Colon (tissue), 2 donors: ENCODE measurements around the gene MAN1C1.

Experiments
- FAIRE-seq: peaks from 2 replicates; lab custom pipeline; 2012; peaks lifted over from hg19 to GRCh38; lab: Jason Lieb, UNC
- donor health status: control.
- donor health status: control.

Gene MAN1C1

DNA sequence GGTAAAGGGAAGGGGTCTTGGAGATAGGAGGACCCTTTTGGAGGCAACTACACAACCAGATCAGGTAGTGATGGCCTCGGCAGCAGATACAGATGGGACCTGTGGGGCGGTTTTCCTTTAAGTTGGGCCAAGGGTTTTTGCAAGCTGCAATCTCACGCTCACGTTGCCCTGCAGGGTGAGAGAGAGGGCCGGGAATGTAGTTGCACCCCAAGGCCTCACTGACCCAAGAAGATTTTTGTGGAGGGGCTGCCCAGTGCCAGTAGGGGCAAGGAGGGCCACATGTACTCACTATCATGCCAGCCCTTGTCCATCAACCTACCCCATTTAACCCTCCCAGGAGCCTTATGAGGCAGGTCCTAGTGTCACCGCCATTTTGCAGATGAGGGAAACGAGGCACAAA lies 125.7 kb downstream of the MAN1C1 start:
- no peak for FAIRE-seq

DNA sequence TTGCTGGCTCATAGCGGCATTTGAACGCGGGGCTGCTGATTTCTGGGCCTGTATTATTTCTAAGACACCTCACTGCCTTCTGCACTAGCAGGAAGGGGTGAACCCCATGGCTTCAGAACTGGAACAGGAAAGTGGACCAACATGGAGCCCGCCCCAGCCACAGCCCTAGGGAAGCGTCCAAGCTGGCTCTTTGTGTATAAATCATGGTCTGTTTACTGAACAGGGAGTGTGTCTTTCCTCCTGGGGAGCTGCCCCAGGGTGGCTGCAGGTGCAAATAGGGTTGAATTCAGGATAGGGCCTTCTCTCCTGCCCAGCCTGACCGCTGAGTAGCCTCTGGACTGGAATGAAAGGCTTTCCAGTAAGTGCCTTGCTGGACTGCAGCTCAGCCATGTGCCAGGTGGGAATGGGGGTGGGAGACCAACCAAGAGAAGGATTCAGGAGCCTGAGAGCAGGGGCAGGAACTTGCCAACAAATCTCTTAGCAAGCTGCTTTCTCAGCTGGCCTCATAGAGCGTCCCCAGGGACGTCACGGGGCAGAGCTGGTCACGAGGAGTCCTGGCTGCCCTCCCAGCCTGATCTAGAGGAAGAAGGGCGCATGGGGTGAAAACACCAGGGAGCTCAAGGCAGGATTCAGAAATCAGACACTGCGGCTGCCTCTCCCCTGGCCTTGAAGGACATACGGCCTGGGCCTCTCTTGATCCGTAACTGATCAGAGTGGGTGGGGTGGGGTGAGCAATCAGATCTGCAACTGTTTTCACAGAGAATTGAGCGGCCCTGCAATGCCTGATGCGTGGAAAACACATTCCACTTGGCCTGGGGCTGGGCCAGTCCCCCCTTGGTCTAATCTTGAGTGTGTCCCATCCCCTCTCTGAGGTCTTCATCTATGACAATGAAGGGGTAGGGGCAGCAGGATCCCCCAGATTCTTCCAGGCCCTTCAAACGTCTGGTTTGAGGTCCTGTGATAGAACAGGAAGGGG lies 126.9 kb downstream of the MAN1C1 start:
- no peak for FAIRE-seq

DNA sequence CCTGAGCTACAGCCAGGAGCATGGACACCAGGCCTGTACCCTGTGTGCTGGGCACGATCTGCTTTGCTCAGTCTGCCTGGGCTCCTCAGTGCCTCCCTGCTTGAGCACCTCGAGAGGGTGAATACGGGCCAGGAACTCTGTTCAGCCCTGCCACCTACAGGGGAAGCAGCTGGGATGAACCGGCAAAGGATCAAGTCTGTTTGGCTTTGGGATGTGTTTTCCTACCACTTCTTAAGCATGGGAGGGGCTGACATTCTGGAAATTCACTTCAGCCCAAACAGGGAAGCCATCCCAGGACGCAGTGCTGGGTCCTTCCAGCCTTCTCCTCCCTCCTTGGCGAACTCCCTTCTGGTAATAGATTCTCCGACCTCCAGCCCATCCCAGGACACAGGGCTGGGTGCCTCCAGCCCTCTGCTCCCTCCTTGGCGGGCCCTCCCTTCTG lies 127.6 kb downstream of the MAN1C1 start:
- no peak for FAIRE-seq

DNA sequence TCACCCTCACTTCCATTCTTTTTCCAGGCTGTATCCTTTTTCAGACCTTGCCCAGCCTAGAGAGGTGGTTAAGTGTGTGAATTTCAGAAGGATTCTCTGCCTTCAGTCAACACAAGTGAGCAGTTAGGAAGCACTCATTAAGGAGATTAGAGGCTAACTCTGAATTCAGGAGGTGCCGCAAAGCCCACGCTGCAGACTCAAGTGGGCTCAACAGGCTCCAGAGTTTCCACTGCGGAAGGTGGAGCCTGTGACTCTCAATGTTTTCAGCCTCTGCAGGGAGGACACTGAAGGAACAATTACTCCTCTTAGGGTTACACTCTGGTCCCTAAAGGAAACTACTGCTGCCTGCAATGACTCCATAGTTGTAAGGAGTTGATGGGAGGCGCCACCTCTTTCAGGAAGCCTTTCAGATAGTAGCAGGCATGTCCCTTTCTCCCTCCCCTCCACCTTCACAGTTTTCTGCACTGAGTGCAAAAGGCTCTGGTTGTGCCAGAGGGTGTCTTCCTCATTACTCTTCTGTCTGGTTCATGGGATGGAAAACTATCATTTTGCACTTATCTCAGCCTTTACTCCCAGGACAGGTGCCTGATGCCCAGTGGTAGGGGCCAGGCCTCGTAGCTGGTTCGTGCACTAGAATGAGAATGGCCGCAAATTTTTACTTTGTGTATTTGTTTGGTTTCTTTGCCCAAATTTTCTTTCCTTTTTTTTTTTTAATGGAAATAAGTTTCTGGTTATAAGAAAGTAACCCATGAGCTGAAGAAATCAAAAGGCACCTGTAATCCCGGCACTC lies 128.2 kb downstream of the MAN1C1 start:
- no peak for FAIRE-seq

DNA sequence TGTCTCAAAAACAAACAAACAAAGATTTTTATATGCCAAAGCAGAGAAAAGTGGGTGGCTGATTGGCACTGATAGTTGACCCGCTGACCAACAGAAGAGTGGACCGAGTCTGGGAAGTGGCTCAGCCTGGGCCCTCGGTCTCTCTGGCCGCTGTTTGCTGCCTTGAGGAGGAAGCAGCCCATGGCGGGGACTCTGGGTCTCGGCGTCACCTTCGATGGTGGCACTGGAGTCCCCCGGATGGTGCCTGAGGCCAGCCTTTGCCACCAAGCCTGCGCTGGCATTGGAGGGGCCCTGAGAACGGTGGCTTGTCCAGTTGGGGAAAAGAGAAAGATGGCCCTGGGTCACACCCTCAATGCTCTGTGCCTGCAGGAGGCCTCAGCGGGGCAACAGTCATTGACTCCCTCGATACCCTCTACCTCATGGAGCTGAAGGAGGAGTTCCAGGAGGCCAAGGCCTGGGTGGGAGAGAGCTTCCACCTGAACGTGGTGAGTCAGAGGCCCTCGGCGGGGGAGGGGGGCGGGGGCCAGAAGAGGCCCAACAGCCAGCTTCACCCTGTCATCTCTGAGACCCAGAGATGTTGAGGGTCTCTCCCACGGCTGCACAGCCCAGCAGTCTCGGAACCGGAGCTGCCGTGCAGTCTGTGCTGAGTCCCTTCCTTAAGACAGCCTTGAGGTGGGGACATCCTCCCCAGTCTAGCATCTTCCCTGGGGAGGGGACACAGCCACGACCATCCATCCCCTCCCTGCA lies 129.9 kb downstream of the MAN1C1 start:
- no peak for FAIRE-seq

DNA sequence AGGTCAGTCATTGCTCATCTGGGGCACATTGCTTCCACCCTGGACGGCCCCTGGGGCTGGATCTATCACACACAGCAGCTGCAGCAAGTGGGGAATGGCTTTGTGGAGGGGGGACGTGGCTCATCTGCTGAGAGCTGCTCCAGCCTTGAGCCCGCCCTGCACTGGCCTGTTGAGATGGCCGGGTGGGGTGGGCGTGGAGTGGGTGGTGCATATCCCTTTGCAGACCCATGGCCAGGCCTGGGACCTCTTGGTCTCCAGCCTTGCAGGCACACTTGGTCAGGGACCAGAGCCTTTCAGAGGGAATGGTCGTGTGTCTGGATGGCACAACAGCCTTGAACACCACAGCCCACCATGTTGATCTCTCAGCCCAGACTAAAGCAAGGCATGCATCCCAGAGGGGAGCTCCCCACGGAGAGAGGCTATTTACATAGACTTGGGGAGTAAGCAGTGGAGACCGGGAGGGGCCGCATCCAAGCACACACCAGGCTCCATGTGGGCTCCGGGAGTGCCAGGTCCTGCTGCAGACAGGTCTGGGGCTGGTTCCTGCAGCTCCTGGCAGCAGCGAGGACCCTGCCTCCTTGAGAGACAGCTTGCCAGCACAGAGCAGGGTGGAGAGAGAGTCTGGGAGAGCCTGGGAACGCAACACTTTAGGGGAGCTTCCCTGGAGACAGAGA lies 130.6 kb downstream of the MAN1C1 start:
- FAIRE-seq, result no peak

DNA sequence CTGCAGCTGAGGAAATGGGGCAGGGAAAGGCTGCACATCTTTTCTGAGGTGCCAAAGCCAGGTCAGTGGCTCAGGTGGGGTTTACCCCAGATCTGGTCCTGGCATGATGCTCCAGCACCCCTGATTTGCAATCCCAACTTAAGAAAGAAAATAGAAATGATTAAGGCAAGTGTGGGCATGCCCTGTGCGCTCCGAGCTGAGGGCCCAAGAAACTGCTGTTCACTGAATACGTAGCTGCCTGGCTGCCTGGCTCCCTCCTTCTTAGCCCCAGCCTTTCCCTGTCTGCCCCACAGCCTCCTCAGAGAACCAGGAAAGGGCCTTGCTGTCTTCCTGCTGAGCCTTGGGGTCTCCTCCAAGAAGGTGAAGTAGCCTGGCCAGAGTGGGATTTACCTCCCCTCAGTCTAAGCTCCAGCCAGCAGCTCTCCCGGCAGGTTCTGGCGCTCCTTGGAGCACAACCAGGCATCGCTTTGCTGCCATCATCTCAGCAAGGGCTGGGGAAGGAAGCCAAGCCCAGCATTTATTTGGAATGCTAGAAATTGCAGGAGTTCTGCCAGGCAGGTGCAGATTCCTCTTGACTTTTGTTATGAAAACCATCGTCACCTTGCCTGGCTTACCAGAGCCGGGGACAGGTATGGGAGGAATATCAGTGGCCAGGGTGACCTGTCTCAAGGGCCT lies 132.1 kb downstream of the MAN1C1 start:
- no peak for FAIRE-seq

DNA sequence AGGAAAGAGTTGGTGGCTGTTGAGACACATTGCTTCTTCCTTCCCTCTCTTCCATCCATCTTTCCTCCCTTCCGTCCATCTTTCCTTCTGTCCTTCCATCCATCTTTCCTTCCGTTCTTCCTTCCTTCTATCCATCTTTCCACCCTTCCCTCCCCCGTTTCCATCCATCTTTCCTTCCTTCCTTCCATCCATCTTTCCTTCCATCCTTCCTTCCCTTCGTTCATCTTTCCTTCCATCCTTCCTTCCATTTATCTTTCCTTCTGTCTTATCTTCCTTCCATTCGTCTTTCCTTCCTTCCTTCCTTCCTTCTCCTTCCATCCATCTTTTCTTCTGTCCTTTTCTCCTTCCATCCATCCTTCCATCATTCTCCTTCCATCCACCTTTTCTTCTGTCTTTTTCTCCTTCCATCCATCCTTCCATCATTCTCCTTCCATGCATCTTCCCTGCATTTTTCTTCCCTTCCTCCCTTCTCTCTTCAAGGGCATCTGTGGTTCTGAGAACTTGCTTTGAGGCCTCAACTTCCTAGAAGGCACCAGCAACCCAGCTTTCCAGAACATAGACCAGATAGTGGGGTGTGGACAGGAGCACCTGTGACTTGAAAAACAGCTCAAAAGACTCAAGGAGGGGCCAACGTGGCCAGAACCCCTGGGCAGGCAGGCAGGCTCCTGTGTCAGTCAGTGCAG lies 134.5 kb downstream of the MAN1C1 start:
- FAIRE-seq, result no peak

DNA sequence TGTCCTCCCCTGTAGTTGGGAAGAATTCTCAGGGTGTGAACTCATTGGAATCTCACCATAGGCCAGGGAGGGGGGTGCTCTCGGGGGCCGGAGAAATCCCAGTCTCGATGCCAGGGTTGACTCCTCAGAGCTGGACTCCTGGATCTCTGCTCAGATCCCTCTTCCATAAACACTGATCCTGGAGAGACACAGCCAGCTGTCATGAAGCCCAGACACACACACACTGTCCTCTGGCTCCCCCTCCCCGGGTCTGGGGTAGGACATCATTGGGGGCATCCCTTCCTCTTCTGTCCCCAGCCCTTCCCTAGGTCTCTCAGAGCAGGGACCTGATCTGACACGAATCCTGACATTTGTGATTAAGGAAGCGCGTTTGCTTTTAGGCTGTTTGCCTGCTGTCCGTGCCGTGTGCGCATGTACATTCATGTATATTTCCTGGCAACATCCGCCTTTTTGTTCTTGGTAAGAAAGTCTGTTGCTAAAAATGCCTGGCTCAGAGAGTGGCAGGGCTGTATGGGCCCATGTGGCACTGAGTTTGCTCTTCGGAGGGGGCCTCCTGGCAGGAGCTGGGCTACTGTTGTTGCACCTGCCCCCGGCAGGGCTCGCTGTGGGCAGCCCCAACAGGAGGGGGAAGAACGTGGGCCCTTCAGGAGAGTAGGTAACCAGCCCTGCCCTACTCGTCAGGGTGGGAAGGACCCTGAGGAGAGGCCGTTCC lies 138.0 kb downstream of the MAN1C1 start:
- FAIRE-seq, result no peak

DNA sequence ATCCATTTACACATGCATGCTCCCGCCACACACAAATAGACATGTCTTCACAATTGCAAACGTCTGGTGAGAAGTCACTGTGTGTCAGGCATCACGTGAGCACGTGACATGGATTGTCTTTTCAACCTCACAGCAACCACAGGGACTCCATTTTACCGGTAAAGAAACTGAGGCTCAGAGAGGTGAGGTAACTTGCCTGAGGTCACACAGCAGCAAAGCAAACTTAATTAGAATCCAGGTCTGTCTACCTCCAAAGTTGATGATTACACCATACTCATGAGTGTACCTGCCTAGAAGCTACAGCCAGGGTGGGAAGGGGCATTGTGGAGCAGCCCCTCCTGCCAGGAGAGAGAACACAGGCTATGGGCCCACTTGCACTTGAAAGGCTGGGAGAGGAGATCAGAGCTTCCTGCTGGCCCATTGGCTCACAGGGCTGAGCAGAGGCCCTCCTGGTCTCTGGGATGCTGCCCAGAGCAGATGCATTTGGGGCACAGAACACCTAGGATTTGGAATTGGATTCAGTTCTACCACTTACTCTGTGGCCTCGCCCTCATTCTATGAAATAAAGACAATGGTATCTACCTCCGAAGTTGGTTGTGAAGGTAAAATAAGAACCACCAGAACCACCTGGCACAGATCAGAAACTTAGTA lies 139.0 kb downstream of the MAN1C1 start:
- no peak for FAIRE-seq

DNA sequence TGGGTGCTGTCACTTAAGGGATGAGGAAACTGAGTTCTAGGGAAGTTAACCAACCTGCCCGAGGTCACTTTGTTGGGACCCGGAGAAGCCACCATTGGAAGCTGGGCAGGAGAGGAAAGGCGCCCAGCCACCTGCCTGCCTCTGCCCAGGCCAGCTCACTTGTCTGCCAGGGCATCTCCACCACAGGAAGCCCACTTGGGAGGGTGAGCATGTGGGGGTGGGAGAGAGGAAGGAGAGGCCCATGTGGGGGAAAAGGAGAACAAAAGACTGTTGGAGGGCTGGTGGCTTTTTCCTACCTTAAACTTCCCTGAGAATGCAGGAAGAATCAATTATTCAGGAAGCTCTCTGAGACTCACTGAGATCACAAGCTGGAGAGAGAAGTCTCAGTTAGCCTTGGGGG lies 139.6 kb downstream of the MAN1C1 start:
- FAIRE-seq, result no peak

DNA sequence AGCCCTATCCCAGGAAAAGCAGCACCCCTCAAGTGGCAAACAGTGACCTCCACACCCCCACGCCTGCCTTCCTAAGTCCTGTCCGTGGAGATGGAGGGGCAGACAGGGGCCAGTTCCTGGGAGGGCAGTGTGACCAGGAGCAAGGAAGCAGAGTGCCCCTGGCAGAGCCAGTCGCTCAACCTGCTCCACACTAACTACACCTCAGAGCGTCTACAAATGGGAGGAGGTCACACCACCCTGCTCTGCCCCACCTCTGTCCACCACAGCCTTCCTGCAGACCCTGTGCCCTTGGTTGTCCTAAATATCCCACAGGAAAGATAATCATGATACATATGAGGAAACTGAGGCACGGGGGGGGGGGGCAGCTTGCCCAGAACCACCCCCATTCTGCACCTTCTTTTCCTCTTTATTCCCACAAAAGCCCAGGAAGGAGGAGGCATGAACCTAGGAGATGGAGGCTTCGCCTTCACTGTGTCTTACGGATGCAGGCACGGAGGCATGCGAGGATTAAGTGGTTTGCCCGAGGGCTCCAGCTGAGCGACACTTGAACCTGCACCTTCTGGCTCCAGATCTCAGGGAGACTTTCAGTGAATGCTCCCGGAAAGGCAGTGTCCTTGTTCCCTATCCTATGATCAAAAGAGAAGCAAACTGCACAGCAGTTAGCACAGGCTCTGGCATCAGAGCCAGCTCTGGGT lies 140.7 kb downstream of the MAN1C1 start:
- FAIRE-seq, result no peak

DNA sequence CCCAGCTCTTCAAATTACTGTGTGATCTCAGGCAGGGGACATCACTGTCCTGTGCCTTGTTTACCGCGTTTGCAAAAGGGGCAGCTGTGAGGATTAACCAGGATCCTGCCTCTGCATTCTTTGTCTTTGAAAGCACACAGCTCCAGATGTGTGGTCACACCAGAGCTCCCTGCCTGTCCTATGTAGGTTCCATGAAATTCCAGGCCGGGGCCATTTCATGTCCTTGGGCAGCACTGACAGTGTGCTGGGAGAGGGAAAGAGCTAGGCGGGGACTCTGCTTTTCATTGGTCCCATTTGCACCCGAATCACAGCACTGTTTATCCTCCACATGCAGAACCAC lies 141.2 kb downstream of the MAN1C1 start:
- no peak for FAIRE-seq

DNA sequence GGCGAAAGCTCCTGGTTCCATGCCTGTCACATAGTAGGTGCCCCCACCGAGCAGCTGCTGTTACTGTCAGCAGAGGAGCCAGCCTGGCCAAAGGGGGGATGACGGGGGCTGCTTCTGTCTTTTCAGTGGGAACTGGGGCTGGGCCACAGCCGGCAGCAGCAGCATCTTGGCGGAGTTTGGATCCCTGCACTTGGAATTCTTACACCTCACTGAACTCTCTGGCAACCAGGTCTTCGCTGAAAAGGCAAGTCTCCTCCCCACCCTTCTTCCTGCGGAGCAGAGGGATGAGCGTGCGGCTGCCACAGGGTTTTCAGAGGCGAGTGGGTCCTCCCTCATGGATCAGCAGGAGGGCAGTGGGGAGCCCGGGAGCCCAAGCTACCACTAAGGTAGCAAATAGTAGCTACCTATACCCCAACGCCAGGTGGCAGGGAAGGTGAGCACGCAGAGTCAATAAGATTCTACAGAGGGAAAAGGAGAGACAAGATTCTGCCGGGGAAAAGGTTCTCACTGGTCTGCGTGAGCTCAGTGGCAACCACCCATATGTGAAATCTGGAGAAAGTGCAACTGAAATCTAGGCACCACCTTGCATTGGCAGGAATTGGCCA lies 142.0 kb downstream of the MAN1C1 start:
- no peak for FAIRE-seq

DNA sequence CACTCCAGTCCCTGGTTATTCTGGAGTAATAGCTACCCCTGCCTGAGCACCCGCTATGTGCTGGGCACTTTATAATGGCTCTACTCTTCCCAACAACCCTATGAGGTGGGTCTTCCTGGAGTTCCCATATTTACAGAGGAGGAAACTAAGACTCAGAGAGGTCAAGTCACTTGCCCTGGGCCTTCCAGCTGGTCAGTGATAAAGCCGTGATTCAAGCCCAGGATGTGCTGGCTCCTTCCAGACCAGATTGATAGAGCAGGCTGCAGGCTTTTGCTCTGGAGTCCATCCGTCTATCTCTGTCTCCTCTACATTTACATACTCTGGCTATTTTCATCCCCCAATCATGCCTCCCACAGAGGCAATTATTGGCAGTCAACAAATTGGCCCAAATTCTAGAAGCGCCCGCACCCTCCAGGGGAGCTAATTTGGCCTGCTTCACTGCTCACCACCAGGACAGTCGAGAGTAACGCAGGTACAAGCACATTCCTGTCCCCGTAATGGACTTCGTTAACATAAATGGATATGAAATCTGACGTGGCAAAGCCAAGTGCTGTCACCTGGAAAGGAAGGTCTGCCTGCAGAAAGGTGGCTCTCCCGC lies 143.6 kb downstream of the MAN1C1 start:
- no peak for FAIRE-seq

DNA sequence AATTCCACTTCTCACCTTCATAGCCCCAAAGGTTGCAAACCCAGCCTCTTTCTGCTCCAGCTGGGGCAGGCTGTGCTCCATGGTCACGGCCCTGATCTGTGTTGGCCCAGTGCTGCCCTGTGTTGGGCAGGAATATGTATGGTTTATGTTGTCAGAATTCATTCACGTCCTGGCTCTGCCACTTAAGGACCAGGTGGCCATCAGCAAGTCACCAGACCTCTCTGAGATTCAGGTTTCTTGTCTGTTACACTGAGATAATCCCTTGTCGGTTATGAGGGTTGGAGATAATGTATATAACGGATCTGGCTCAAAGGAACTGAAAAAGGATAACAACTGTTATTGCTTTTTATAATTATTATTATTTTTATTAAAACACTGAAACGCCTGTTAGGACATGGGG lies 144.3 kb downstream of the MAN1C1 start:
- FAIRE-seq, result no peak

DNA sequence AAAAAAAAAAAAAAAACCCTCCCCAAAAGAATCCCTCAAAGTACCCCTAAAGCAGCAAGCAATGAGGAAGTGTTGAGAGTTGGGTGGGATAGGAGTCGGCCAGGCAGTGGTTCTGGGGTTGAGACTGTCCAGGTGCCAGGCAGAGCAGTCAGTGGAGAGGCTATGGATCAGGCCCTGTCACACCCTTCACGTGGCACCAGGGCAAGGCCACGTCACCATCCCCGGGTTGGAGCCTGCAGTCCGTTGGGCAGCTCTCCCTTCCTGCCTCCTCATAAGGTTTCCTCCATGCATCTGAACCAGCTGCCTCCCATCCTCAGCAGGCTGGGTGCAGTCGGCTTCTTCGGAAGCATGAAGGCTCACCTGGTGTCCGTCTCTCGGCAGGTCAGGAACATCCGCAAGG lies 146.9 kb downstream of the MAN1C1 start:
- FAIRE-seq, result no peak
